Measurements from ENCODE around the gene HSPB6.

Gene HSPB6

DNA sequence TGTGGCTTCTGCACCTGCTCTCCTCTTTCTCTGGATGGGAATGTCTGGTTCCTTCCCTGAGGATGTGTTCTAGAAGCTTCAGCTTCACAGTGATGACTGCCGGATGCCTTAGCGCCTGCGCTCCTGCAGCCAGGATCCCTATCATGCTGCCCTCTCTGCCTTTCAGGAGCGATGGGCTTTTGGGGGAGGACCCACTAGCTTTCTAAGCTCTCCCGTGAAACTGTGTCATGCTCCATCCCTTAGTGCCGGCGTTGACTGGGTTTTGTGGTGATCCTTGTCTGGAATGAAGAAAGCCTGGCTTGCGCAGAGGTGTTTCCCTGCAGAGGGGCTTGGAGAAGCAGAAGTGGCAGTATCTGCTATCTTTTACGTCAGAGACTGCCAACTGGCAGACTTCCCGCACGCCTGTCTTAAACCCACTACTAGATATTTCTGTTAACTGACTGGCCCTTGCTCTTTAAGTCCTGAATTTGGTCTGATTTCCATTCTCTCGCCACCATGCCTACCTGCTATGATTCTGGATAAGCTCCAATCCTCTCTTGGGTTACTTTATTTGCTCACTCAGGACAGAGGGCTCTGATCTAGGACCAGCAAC, 42.8 kb downstream of the HSPB6 start:
- no peak for DNase-seq

DNA sequence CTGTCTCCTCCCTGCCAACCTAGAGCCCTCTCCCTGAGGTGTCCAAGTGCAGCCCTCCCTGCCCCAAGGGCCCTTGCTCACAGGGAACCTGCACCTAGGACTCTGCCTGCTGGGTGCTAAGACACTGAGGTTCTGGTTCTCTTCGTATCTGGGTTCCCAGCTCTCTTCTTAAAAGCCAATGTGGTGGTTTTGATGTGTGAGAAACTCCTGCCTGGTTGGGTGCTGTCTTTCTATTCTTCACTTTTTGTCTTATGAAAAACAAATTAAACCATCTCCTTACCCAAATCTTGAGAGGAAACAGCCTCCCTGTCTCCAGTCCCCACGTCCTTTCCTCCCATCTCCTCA, 43.4 kb downstream of the HSPB6 start:
- DNase-seq: no peak

DNA sequence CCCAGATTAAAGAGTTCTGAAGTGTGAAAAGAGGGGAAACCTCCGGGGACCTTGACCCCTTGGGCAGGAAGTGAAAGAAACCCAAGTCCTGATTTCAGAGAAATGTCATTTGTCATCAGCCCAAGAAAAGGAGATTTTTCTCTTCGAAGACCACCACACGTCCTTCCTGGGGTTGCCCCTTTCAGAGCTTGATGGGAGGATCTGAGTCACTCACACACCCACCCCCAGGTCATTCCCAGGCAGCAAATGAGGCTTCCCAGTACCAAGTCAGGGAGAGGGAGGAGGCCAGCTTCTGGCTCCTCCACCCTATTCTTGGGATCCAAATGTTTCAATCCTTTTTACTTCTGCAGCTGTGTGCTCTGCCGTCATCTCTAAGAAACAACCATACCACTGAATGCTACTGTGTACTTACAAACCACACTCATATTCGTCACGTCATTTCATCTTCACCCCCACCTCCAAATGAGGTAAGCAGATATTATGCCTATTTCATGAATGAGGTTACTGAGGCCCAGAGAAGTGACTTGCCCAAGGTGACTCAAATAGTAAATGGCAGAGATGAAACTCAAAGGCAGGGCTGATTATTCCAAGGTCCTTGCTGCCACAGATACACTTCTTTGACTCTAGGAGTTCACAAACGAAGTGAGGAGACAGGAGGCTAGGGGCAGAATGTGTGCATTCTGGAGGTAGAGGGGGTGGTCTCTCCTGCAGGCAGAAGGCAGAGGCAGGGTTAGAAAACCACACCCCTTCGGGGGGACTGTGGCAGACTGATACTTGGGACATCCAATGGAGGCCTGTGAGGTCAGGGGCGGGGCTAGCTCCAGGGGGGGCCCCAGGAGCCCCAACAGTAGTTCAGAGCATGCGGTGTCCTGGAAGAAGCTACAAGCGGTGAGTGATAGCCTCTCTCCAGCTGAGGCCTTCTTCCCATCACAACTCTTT, 44.0 kb downstream of the HSPB6 start:
- DNase-seq: no peak

DNA sequence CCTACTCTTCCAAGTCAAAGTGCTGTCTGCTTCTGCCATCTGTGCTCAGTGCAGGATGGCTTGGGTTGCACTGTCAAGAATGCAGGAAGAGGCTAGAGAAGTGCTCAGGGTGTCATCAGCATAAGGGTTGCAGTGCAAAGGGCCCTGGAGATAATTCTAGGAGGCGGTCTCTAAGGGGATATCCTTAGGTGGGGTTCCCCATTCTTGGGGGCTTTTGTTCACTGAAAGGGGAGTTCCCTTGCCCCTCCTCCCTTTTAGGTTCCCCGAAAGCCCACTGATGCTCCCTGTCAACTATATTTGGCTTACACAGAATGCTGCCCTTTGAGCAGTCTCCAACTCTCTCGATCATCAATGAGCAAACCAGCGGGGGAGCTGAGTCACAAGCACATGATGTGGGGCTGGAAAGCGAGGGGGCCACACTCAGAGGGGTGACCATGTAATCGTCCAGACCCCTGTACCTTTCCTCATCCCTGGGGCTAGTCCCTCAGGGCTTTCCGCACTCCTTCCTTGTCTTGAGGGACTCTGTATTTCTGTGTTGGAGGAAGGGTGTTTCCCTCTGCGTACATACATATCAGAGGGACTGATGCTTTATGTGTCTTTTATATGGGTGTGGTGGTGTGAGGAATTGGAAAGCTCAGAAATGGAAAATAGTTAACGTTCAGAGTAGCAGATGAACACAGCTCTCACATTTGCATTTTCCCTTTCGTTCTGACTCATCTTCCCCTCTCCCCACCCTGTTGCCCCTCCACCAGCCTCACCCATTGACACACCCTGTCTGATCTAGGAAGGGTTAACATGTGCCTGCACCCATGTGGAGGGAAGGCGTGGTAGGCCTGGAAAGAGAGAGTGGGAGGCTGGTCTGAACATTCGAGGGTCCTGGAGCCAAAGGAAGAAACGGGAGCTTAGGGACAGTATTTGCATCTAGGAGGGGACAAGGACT, 45.8 kb downstream of the HSPB6 start:
- DNase-seq: no peak

- no peak for DNase-seq
These were observed 48.4 kb downstream of the HSPB6 start for GRCh38 chr19:35708391-35708790.
